RWPE1 (cell line): ENCODE data around the gene MAP6.
"Not testable (repeated sequence)": the region's sequence is repeated elsewhere in the genome, so short reads cannot be mapped to it uniquely, and the experiment has no call there.

Experiments
- CTCF ChIA-PET: fragments of 350-600 bp; sonication (Branson Sonifier 250); formaldehyde crosslinking; extraction: SDS; loops from one replicate; lab custom pipeline; 2021; lab: Yijun Ruan, JAX
- POLR2A ChIA-PET: fragments of 400-600 bp; formaldehyde crosslinking; extraction: SDS; loops from one replicate; lab custom pipeline; 2020; ENCODE audit warnings: antibody characterized with exemption; ENCODE audit not compliant: low non-redundant PET; lab: Yijun Ruan, JAX
- DNase-seq: peaks from one replicate; pipeline ENCODE4 v3.0.0; 2012; ENCODE audit warnings: low spot score
- H3K27ac ChIP-seq: fragments of 450-650 bp; 2 replicates; pipeline ENCODE4 v1.5.1; 2017
- CTCF ChIP-seq: fragments of 450-650 bp; conservative IDR thresholded peaks from 2 replicates; pipeline ENCODE4 v1.5.1; 2017; ENCODE audit warnings: low read depth, mild to moderate bottlenecking

Gene MAP6

GRCh38 chr11:75585293-75585670 lies 83.6 kb downstream of the MAP6 start:
- DNase-seq, result no peak
- TF ChIP-seq CTCF, result no peak
- POLR2A ChIA-PET, result no interaction called here
- CTCF ChIA-PET, result no interaction called here
- peak overlapping the region; percentile 75 for H3K27ac ChIP-seq

DNA sequence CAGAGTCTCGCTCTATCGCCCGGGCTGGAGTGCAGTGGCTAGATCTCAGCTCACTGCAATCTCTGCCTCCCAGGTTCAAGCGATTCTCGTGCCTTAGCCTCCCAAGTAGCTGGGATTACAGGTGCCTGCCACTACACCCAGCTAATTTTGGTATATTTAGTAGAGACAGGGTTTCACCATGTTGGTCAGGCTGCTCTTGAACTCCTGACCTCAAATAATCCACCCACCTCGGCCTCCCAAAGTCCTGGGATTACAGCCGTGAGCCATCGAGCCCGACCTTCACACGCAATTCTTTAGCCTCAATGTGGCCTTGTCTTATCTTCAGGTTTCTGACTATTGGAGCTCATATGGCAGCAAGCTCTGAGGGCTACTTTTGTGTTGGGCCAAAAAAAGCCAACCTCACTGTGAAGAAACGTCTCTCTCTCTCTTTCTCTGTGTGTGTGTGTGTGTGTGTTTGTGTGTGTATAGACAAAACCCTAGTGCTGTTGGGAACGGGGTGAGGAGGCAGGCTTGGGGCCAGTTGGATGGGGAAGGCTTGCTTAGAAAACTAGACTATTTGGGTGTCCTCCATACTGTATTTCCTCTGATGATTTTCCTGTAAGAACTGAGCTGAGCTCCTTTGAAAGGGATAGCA lies 84.1 kb downstream of the MAP6 start:
- ChIA-PET POLR2A (interaction anchor here (0.7 kb wide), 1 partner anchor 81 kb away, joined by 4 read pairs; no protein-coding TSS in a partner anchor), CTCF (interaction anchor here (1.0 kb wide), 1 partner anchor 764 kb away, joined by 3 read pairs; no protein-coding TSS in a partner anchor)
- H3K27ac ChIP-seq, result peak overlapping the region; percentile 75
- DNase-seq, result not testable (repeated sequence)

DNA sequence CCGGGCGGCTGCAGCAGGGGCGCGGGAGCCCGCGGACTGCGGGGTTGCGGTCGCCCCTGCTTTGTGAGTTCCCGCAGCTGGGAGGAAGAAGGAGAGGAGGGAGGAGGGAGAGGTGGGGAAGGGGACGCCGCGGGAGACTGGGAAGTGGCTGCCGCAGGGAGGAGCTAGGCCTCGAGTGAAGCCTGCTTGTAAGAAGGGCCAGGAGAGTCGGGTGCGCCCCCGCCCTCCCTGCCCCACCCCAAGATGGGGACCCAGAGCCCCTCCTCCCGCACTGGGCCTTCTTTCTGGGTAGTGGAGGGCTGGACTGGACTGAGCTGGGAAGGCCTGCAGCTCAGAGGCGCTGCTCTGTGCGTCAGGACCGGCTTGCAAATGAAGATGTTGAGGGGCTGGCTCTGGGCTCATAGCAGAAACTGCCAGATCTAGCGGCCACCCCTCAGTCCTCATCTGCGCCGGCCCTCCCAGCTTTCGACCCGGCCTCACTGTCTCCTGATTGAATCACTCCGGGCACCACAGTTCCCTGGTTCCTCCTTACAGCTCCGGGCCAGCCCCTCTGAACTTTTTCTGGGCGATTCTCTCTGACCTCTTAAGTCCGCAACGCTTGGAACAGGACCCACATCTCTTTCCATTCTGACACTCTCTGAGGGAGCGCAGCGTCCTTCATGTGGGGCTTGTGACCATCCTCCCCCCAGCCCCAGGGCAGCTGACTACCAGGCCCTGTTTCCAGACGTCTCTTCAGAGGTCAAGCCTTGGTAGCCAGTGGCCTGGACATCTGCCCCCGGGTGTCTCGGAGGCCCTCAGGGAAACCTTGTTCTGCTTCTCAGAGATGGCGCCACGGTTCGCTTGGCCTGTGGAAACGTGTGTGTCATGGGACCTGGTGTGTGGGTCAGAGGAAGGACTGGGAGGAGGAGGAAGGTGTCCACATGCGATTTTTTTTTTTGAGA lies 84.8 kb downstream of the MAP6 start:
- DNase-seq, result no peak
- H3K27ac ChIP-seq, result peak overlapping the region; percentile 75
- ChIA-PET POLR2A (interaction anchor here (0.7 kb wide), 1 partner anchor 82 kb away, joined by 4 read pairs; no protein-coding TSS in a partner anchor), CTCF (interaction anchor here (0.5 to 1.0 kb wide), 2 partner anchors 342 to 765 kb away, joined by 3 read pairs; no protein-coding TSS in a partner anchor)
- no peak for TF ChIP-seq CTCF

GRCh38 chr11:75582895-75583717 lies 85.7 kb downstream of the MAP6 start:
- CTCF ChIA-PET, result interaction anchor here (0.5 to 0.9 kb wide), 2 partner anchors 341 to 948 kb away, joined by 3 read pairs; no protein-coding TSS in a partner anchor
- POLR2A ChIA-PET, result no interaction called here
- TF ChIP-seq CTCF, result peak; percentile 23; the same call in 1 of the 2 replicates
- DNase-seq, result peak; percentile 80
- peak overlapping the region; percentile 75 for H3K27ac ChIP-seq

DNA sequence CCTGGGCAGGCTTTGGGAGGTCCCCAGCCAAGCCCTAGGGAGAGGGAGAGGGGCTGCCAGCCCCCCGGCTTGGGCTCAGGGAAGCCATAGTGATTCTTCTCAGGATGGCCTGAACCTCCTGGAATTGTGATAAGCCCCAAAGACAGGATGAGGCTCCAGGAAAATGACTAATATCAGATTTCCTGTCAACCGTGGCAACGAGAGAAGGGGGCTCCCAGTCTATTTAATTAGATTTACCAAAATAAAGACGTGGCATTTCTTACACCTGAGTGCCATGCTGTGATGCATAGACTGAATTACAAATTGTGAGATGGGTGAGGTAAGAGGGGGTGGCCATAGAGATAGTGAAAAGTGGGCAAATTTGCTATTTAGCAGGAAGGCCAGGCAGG lies 86.3 kb downstream of the MAP6 start:
- H3K27ac ChIP-seq, result peak overlapping the region; percentile 75
- TF ChIP-seq CTCF, result no peak
- POLR2A ChIA-PET, result no interaction called here
- CTCF ChIA-PET, result interaction anchor here (0.9 kb wide), 1 partner anchor 948 kb away, joined by 3 read pairs; no protein-coding TSS in a partner anchor
- no peak for DNase-seq

DNA sequence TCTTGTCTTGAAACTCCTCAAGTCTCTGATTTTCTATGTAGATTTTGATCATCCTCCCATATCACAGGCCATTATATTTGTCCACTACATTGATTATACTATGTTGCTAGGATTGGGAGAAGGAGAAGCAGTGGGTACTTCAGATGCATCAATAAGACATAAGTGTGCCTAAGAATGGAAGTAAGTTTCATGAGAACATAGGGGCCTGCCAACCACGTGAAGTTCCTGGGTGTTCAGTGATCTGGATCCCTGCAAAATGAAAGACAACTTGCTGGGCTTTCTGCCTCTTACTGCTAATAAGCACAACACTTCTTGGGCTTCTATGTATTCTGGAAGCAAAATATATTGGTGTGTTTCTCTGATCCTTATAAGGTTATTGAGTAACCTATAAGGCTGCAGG lies 89.0 kb downstream of the MAP6 start:
- no peak overlapping the region for H3K27ac ChIP-seq
- TF ChIP-seq CTCF, result no peak
- DNase-seq, result no peak
- CTCF ChIA-PET, result no interaction called here
- POLR2A ChIA-PET, result no interaction called here
